ENCODE measurements around the gene TRAF6. TPM values are rescaled to one million over a fixed set of nuclear protein-coding genes. Genes with fewer than 3 reads are reported as not detected.

TRAF6 gene
- total RNA-seq, 3 donors from 2014 or later (not counting 1 experiment from before 2014, with no cell fraction given) = 37.9 to 43.3 (median 40.2) TPM

DNA sequence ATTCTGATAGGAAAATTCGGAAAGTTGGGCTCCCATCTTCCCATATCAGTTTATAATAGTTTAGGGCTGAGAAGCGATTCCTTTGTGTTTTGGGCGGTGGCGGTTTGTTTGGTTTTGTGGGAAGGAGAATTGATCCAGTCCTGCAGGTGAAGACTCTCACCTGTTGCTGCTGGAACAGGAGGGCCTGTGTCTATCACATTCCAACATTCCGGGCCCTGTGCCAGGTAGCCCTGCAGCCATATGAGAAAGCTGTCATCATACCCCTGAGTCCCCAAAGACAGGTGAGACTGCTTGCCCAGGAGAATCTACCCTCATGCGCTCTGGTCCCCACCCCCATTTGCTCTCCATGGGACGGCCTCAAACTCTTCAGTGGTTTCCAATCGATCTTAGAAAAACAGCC is 62.1 kb downstream of the TRAF6 start:
- Histone ChIP-seq H3K4me1 (ENCODE audit: control insufficient read depth, insufficient read depth, low read length) (peaks cover 42% of the 10 kb centered on the region), H3K36me3 (ENCODE audit: control insufficient read depth, insufficient read depth, low read length) (peaks cover 71% of the 10 kb centered on the region), H3K27me3 (ENCODE audit: control insufficient read depth, insufficient read depth, low read length) (no peaks in the 10 kb centered on the region), H3K27ac (ENCODE audit: low read length) (no peak overlapping the region), H3K9me3 (ENCODE audit: control insufficient read depth, insufficient read depth, low read length) (no peaks in the 10 kb centered on the region), H3K4me3 (ENCODE audit: low read length) (no peak overlapping the region)
- H3K4me3 Mint-ChIP-seq = no peak overlapping the region
- H3K36me3 Mint-ChIP-seq = peaks cover 75% of the 10 kb centered on the region
- H3K27ac Mint-ChIP-seq = peak overlapping the region; percentile 41 to 90
- TF ChIP-seq, protein P1, sequence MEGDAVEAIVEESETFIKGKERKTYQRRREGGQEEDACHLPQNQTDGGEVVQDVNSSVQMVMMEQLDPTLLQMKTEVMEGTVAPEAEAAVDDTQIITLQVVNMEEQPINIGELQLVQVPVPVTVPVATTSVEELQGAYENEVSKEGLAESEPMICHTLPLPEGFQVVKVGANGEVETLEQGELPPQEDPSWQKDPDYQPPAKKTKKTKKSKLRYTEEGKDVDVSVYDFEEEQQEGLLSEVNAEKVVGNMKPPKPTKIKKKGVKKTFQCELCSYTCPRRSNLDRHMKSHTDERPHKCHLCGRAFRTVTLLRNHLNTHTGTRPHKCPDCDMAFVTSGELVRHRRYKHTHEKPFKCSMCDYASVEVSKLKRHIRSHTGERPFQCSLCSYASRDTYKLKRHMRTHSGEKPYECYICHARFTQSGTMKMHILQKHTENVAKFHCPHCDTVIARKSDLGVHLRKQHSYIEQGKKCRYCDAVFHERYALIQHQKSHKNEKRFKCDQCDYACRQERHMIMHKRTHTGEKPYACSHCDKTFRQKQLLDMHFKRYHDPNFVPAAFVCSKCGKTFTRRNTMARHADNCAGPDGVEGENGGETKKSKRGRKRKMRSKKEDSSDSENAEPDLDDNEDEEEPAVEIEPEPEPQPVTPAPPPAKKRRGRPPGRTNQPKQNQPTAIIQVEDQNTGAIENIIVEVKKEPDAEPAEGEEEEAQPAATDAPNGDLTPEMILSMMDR (IDR thresholded peaks at IDR 0.05) = no peak
- DNase-seq (no peak), ATAC-seq (no peak)
- intact Hi-C loops (cut with micrococcal nuclease) = no loop called here
- peaks cover 91 to 92% of the 10 kb centered on the region in 2 donors for H3K4me1 Mint-ChIP-seq
- 88% methylated on average over 7 of the region's 8 CpGs for WGBS (ENCODE audit: insufficient coverage)
- no peaks in the 10 kb centered on the region for H3K27me3 Mint-ChIP-seq (ENCODE audit: low read depth in 2 of 2)
- no peaks in the 10 kb centered on the region for H3K9me3 Mint-ChIP-seq

DNA sequence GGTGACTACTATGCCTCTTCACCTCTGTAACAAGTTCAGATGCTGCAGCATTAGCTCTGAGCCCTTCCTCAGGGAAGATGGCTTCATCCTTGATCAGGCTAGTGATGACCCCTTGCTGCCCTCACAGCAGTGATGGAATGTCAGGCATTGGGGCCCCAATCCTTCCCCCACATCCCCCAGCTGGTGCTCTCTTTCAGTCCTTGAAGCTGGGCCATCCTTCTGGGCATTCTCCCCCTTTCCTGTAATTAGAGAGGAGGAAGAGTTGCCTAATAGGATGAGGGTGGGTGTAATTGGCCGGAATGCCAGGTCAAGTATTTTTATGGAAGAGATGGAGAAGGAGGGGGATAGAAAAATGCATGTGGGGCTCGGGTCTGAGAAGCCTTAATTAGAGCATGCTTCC is 62.6 kb downstream of the TRAF6 start:
- H3K36me3 Mint-ChIP-seq = peaks cover 70% of the 10 kb centered on the region

GRCh38 chr11:36446135-36446534 is 63.9 kb downstream of the TRAF6 start:
- Histone ChIP-seq H3K4me3 (ENCODE audit: low read length) (no peak overlapping the region), H3K36me3 (ENCODE audit: control insufficient read depth, insufficient read depth, low read length) (peaks cover 74% of the 10 kb centered on the region), H3K27me3 (ENCODE audit: control insufficient read depth, insufficient read depth, low read length) (no peaks in the 10 kb centered on the region), H3K9me3 (ENCODE audit: control insufficient read depth, insufficient read depth, low read length) (no peaks in the 10 kb centered on the region), H3K4me1 (ENCODE audit: control insufficient read depth, insufficient read depth, low read length) (peaks cover 28% of the 10 kb centered on the region), H3K27ac (ENCODE audit: low read length) (no peak overlapping the region)
- ATAC-seq (no peak), DNase-seq (no peak)
- Mint-ChIP-seq H3K9me3 (no peaks in the 10 kb centered on the region), H3K27ac (peak overlapping the region; percentile 41 to 90), H3K4me1 (peaks cover 88% of the 10 kb centered on the region in 2 donors), H3K36me3 (peaks cover 66% of the 10 kb centered on the region), H3K27me3 (ENCODE audit: low read depth in 2 of 2) (no peaks in the 10 kb centered on the region), H3K4me3 (no peak overlapping the region)
- TF ChIP-seq, protein P1 (IDR thresholded peaks at IDR 0.05) = no peak
- intact Hi-C loops (cut with micrococcal nuclease) = no loop called here
- WGBS (ENCODE audit: insufficient coverage) = 97% methylated on average over 7 of the region's 7 CpGs

More for the DNA sequence above, 62.6 kb downstream of the TRAF6 start:
- Mint-ChIP-seq H3K4me3 (no peak overlapping the region), H3K4me1 (peaks cover 91 to 92% of the 10 kb centered on the region in 2 donors), H3K27me3 (ENCODE audit: low read depth in 2 of 2) (no peaks in the 10 kb centered on the region), H3K27ac (peak overlapping the region; percentile 41 to 90), H3K9me3 (no peaks in the 10 kb centered on the region)
- Histone ChIP-seq H3K9me3 (ENCODE audit: control insufficient read depth, insufficient read depth, low read length) (no peaks in the 10 kb centered on the region), H3K27ac (ENCODE audit: low read length) (no peak overlapping the region), H3K4me1 (ENCODE audit: control insufficient read depth, insufficient read depth, low read length) (peaks cover 38% of the 10 kb centered on the region), H3K27me3 (ENCODE audit: control insufficient read depth, insufficient read depth, low read length) (no peaks in the 10 kb centered on the region), H3K36me3 (ENCODE audit: control insufficient read depth, insufficient read depth, low read length) (peaks cover 71% of the 10 kb centered on the region), H3K4me3 (ENCODE audit: low read length) (no peak overlapping the region)
- intact Hi-C loops (cut with micrococcal nuclease) = no loop called here
- TF ChIP-seq, protein P1 (IDR thresholded peaks at IDR 0.05) = no peak
- DNase-seq (no peak), ATAC-seq (no peak)
- WGBS (ENCODE audit: insufficient coverage) = 98% methylated on average over 2 of the region's 2 CpGs

DNA sequence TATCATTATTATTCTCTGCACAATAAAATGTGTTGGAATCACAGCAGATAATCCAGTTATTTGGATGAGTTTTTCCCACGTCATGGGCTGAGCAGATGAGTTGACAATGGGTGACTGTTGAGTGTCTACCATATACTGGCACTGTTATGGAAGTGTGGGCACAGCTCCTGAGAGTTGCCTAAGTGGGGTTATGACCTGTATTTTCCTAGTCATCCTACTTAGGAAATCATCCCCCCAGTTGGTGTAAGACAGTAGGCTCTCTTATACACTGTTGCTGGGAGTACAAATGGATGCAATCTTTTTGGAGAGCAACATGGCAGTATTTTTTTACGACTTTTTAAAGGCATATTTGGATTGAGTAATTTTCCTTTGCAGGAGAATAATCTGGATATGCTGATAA is 66.4 kb downstream of the TRAF6 start:
- no peaks in the 10 kb centered on the region for H3K9me3 ChIP-seq (ENCODE audit: control insufficient read depth, insufficient read depth, low read length)
- H3K36me3 Mint-ChIP-seq = peaks cover 56% of the 10 kb centered on the region
- H3K4me1 Mint-ChIP-seq = peaks cover 80 to 85% of the 10 kb centered on the region in 2 donors
- no peak overlapping the region for H3K27ac ChIP-seq (ENCODE audit: low read length)
- H3K4me3 ChIP-seq (ENCODE audit: low read length) = no peak overlapping the region
- H3K9me3 Mint-ChIP-seq = no peaks in the 10 kb centered on the region
- H3K27me3 ChIP-seq (ENCODE audit: control insufficient read depth, insufficient read depth, low read length) = no peaks in the 10 kb centered on the region
- 92% methylated on average over 2 of the region's 2 CpGs for WGBS (ENCODE audit: insufficient coverage)
- ATAC-seq (no peak), DNase-seq (no peak)
- TF ChIP-seq, protein P1 (IDR thresholded peaks at IDR 0.05) = no peak
- H3K27me3 Mint-ChIP-seq (ENCODE audit: low read depth in 2 of 2) = no peaks in the 10 kb centered on the region
- peaks cover 4% of the 10 kb centered on the region for H3K4me1 ChIP-seq (ENCODE audit: control insufficient read depth, insufficient read depth, low read length)
- H3K27ac Mint-ChIP-seq = peak overlapping the region; percentile 44 to 90
- peak overlapping the region; percentile 8 for H3K4me3 Mint-ChIP-seq
- intact Hi-C loops (cut with micrococcal nuclease) = no loop called here
- H3K36me3 ChIP-seq (ENCODE audit: control insufficient read depth, insufficient read depth, low read length) = peaks cover 80% of the 10 kb centered on the region

All from natural killer cell (primary cell).